Measurements from ENCODE around the gene ZNF487. TPM values are rescaled to one million over a fixed set of nuclear protein-coding genes. Genes with fewer than 3 reads are reported as not detected.

ZNF487 gene
- total and polyA plus RNA-seq, 4 donors = 8.4 to 25.4 (median 9.1) TPM

DNA sequence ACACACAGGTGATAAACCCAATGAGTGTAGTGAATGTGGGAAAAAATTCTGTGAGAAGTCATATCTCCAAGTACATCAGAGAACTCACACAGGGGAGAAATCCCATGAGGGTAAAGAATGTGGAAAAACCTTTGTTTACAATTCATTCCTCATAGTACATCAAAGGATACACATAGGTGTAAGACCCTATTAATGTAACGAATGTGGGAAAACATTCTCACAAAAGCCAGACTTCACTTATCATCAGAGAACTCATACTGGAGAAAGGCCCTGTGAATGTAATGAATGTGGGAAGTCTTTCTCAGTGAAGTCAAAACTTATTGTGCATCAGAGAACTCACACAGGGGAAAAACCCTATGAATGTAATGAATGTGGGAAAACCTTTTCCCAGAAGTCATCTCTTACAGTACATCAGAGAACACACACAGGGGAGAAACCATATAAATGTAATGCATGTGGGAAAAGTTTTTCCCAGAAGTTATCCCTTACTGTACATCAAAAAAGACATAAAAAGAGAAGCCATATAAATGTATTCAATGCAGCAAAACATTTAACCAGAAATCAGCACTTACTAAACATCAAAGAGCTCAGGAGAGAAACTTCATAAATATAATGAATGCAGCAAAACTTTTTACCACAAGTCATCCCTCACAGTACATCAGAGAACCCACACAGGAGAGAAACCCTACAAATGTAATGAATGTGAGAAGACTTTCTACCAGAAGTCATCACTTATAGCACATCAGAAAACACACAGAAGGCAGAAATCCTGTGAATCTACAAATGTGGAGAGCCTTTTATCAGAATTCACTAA lies 87.7 kb downstream of the ZNF487 start:
- Histone ChIP-seq H3K9ac (ENCODE audit: insufficient read depth in 1 of 2, low read length in 2 of 2) (no peak overlapping the region), H3K9me3 (ENCODE audit: control insufficient read depth in 4 of 4, insufficient read depth in 3 of 4, low read length in 3 of 4) (peaks cover 0 to 37% (median 18%) of the 10 kb centered on the region in 4 donors), H3K27ac (ENCODE audit: low read depth in 1 of 2, low read length in 1 of 2) (no peak overlapping the region), H3K4me3 (no peak overlapping the region), H3K4me1 (ENCODE audit: control insufficient read depth in 5 of 5, insufficient read depth in 5 of 5, low read length in 5 of 5) (no peaks in the 10 kb centered on the region), H3K36me3 (ENCODE audit: control insufficient read depth in 4 of 4, insufficient read depth in 4 of 4, low read length in 4 of 4) (no peaks in the 10 kb centered on the region), H3K27me3 (ENCODE audit: control insufficient read depth in 3 of 3, insufficient read depth in 3 of 3, low read length in 2 of 3) (no peaks in the 10 kb centered on the region)
- WGBS, 2 donors = 78 to 88% methylated on average over 1 of the region's 1 CpG
- ATAC-seq (ENCODE audit: insufficient read depth, low FRiP score) (no peak), DNase-seq (no peak)
- TF ChIP-seq, protein P1, sequence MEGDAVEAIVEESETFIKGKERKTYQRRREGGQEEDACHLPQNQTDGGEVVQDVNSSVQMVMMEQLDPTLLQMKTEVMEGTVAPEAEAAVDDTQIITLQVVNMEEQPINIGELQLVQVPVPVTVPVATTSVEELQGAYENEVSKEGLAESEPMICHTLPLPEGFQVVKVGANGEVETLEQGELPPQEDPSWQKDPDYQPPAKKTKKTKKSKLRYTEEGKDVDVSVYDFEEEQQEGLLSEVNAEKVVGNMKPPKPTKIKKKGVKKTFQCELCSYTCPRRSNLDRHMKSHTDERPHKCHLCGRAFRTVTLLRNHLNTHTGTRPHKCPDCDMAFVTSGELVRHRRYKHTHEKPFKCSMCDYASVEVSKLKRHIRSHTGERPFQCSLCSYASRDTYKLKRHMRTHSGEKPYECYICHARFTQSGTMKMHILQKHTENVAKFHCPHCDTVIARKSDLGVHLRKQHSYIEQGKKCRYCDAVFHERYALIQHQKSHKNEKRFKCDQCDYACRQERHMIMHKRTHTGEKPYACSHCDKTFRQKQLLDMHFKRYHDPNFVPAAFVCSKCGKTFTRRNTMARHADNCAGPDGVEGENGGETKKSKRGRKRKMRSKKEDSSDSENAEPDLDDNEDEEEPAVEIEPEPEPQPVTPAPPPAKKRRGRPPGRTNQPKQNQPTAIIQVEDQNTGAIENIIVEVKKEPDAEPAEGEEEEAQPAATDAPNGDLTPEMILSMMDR (IDR thresholded peaks at IDR 0.05; ENCODE audit: control extremely low read depth, extremely low read depth) = no peak

Small RNA genes within 50 kb of the gene (small RNA-seq; reads per million reads assigned to genes)
- not detected for gene RNU7-193P (ENCODE audit: low replicate concordance)
- not detected for gene SNORD3J (ENCODE audit: low replicate concordance)

Other genes with a start within 250 kb of the ZNF487 start
- gene RASGEF1A, start 170.0 kb upstream of the ZNF487 start, total RNA-seq = 1 to 10 TPM; 3.8 to 4.3 TPM
- gene RASGEF1A, start 170.0 kb upstream of the ZNF487 start, polyA plus RNA-seq = 1 to 10 TPM in 1 of 2 donors, under 1 TPM in 1; 0.98 to 5.7 TPM
- gene FXYD4, start 65.5 kb upstream of the ZNF487 start, total RNA-seq = 1 to 10 TPM in 1 of 2 donors, not detected in 1; 3.9 TPM
- gene FXYD4, start 65.5 kb upstream of the ZNF487 start, polyA plus RNA-seq = 1 to 10 TPM in 1 of 2 donors, under 1 TPM in 1; 0.65 to 2.9 TPM
- 100 to 1,000 TPM; 130 to 221 TPM for gene HNRNPF, start 27.9 kb upstream of the ZNF487 start, total RNA-seq
- gene HNRNPF, start 27.9 kb upstream of the ZNF487 start, polyA plus RNA-seq = 100 to 1,000 TPM in 1 of 2 donors, 10 to 100 TPM in 1; 79.1 to 237 TPM
- gene ZNF239, start 137.5 kb downstream of the ZNF487 start, total RNA-seq = 1 to 10 TPM; 3.5 to 4.2 TPM
- gene ZNF239, start 137.5 kb downstream of the ZNF487 start, polyA plus RNA-seq = 1 to 10 TPM; 1.8 to 2.1 TPM
- 1 to 10 TPM; 4.0 to 4.4 TPM for gene ZNF485, start 169.3 kb downstream of the ZNF487 start, total RNA-seq
- gene ZNF485, start 169.3 kb downstream of the ZNF487 start, polyA plus RNA-seq = 1 to 10 TPM; 1.5 to 2.4 TPM
- gene ZNF32, start 211.8 kb downstream of the ZNF487 start, total RNA-seq = 10 to 100 TPM; 27.8 to 33.8 TPM
- gene ZNF32, start 211.8 kb downstream of the ZNF487 start, polyA plus RNA-seq = 10 to 100 TPM; 21.4 to 60.8 TPM

Measured in lung (tissue), 13 donors.